GM19395 (cell line): Measurements from ENCODE around the gene ARHGAP26.

Experiments
- ATAC-seq: cut with Tn5 transposase; IDR thresholded peaks from one replicate; pipeline ENCODE4 v1.9.1; 2021; ENCODE audit warnings: mild to moderate bottlenecking, moderate library complexity; ENCODE audit not compliant: unreplicated experiment

ARHGAP26 gene

DNA sequence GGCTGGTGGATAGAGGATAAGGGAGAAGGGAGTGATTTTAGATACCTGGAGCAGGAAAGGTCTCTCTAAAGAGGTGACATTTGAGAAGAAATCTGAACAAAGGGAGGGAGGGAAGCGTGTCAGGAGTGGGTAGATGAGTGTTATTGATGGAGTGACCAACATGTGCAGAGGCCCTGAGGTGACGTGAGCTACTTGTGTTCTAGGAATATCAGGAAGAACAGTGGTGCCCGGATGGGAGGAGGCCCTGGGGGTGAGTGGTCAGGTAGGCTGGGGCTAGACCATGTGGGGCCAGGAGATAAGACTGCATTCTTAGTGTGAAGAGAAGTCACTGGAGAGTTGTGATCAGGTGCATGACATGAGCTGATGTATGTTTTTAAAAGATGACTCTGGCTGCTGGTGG is 256.2 kb downstream of the ARHGAP26 start:
- ATAC-seq = no peak

DNA sequence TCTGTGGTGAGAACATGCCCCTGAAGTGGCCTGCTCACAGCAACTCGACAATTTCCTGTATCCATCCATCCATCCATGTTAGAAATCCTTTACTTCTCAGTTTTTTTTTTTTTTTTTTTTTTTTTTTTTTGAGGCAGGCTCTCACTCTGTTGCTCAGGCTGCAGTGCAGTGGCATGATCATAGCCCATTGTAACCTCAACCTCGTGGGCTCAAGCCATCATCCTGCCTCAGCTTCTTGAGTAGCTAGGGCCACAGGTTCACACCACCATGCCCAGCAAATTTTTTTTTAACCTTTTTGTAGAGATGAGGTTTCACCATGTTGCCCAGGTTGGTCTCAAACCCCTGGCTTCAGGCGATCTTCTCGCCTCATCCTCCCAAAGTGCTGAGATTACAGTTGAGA is 259.1 kb downstream of the ARHGAP26 start:
- no peak for ATAC-seq

DNA sequence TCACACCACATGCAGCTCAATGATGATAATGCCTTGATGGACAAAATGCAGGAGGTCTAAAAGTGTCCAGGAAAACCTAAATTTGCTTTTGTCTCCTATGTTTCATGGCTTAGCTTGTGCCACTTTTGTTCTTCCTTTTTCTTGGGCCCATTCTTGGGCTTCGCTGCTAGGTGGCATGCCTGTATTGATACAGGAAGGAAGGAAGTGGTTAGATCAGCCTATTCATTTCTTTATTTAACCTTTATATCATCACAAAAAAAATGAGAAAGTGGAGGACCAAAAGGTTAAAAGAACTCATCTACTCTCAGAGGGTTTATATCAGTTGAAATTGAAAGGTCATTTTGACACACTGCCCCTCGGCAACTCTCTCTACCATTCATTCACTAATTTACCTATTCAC is 260.2 kb downstream of the ARHGAP26 start:
- ATAC-seq = no peak

DNA sequence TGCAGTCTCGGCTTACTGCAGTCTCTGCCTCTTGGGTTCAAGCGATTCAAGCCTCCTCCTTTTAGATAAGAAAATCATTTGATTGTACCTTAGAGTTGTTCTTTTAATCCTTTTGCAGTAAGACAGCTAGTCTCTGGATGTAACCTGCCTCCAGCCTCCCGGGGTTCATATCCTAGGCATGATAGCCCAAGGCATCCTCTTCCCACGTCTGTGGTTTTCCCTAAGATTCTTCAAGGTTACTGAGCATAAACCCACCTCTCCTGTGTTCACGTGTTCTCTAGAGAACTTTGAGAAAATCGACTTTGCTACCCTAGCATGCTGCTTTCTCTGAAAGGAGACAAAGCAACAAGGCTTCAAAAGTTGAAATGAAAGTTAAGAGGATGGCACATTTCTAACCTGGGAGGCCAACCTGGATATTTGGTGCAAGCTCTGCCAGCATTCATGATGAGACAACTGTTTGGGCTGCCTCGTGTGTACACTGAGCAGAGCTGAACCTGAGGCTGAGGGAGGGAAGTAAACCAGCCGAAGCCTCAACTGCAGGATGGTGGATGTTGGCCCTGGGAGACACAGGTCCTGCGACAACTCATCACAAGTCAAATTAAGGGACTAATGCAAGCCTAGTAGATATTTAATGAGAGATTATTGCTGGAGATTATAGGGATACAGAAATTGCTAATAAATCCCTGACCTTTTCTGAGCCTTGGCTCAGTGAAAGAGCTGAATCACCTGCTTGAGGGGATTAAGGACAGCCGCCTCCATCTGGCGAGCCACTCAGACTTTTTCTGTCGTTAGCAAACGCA is 261.8 kb downstream of the ARHGAP26 start:
- no peak for ATAC-seq

DNA sequence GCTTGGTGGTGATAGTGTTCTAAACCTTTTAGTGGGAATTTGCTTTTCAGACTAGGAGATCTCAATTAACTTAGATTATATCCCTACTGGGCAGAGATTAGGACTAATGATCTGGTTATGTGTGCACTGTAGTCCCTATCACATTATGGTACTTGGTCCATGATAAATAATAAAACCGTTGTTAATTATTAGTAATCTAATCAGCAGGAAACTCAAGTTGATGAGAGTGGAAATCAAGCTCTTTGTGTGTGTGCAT is 262.3 kb downstream of the ARHGAP26 start:
- ATAC-seq = no peak

DNA sequence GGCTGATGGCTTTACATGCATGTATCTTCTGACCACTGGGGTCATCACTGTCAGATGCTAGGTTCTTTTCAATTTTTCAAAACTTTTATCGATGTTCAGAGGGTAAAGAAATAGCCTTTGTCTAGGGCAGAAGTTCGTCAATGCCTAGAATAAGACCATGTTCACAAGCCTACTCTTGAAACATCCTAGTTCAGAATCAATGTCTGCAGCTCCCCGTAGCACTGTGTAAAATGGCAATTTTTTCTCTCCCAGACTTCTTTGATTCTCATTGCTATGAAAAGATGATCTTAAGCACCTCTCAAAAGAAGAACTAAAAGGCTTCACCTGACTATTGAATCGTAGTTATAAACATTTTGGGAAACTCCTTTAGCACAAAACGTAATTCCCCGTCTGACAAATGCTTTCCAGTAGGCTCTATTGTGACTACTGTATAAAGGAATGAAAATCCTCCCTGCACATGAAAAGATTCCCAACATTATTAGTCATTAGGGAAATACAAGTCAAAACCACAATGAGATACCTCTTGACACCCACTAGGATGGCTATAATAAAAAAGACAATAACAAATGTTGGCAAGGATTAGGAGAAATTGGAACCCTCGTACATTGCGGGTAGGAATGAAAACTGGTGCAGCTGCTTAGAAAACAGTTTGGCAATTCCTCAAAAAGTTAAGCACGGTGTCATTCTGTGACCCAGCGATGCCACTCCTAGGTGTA is 263.5 kb downstream of the ARHGAP26 start:
- ATAC-seq = no peak

DNA sequence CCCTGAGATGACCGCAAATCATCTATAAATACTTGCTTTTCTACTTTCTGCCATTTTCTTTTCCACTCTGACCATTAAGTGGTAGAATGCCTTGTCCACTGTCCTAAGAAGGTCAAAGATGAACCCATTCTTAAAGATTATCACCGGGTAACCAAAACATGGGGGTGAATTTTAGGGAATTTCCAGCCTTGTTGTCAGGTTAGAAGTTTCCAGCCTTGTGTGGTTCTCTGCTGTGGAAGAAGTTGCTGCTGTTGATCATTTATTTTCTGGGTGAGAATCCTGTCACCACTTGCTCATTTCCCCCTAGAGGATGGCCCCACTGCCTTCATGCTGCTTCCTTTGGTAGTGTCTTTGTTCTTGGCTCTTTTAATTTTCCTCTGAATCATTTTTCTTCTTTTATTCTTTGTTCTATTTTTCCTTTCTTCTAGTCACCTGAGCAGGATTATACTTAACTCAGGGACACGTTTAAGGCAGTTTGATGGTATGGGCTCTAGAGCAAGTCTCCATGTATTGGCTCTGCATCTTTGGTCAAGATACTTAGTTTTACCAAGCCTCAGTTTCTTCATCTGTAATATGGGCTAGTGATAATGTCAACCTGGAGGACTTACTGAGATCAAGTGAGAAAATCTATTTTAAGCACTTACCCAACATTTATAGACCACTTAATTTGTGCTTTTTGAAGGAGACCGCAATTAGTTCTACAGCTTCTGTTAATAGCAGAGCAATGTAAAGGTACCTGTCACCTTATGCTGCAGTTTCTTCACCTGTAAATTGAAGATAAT is 266.2 kb downstream of the ARHGAP26 start:
- ATAC-seq = no peak

DNA sequence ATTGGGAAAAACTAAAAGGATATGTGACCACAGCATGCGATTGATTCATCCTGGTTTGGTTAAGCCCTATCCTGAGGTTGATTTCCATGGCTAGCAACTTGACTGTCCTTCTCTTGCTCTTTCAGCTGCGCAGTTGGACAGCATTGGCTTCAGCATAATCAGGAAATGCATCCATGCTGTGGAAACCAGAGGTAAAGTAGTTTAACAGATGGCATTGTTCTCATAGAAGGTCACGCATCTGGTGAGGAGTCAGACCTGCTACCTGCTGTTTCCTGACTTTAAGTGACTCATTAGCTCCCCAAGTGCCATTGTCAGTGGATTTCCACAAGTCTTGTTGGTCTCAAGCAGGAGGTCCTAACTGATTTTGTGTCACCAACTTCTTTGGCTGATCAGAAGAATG is 266.9 kb downstream of the ARHGAP26 start:
- no peak for ATAC-seq

DNA sequence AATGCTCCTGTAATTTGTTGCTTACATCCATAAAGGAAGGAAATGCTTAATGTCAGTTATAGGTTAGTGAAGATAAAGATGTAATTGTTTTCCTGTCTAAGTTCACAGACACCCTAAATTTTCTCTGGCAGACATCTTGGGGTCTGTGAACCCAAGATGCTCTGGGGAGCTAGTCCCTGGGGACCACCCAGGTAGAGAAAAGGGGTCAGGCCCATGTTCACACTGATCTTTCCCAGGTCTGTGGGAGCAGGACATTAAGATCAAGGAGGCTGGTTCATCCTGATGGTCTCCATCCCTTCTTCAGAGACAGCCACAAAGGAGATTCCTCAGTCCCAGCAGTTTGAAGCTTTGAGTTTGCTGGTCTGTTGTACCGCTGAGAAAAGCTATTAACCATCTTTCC is 267.5 kb downstream of the ARHGAP26 start:
- no peak for ATAC-seq

DNA sequence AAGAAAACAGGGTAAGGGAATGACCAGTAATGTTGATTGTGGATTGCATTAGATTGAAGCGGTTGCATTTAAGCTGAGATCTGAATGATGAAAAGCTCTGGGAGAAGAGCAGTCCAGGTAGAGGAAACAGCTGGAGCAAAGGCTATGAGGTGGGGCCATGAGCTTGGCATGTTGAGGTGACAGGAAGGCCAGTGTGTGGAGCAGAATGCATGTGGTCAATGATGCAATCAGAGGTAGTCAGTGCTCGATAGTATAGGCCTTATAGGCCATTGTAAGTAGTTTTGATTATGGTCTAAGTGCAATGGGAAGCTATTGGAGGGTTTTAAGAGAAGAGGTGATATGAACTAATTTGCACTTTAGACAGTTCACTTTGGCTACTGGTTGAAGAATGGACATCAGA is 270.4 kb downstream of the ARHGAP26 start:
- ATAC-seq = no peak

DNA sequence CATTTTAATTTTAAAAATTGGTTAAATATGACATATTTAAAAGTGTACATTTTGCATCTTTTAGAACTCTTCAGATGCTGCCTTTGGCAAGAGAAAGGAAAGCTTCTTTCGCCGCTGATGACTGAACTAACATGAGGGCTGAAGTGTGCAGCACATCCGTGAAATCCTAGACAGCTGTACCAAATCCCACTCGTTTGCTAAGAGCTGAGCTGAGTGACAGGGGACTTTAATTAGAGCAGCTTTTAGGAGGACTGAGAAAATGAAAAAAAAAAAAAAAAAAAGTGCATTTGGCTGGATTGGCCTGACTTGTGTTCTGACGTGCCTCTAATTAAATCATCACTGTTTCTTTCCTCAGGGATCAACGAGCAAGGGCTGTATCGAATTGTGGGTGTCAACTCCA is 271.3 kb downstream of the ARHGAP26 start:
- ATAC-seq = no peak

DNA sequence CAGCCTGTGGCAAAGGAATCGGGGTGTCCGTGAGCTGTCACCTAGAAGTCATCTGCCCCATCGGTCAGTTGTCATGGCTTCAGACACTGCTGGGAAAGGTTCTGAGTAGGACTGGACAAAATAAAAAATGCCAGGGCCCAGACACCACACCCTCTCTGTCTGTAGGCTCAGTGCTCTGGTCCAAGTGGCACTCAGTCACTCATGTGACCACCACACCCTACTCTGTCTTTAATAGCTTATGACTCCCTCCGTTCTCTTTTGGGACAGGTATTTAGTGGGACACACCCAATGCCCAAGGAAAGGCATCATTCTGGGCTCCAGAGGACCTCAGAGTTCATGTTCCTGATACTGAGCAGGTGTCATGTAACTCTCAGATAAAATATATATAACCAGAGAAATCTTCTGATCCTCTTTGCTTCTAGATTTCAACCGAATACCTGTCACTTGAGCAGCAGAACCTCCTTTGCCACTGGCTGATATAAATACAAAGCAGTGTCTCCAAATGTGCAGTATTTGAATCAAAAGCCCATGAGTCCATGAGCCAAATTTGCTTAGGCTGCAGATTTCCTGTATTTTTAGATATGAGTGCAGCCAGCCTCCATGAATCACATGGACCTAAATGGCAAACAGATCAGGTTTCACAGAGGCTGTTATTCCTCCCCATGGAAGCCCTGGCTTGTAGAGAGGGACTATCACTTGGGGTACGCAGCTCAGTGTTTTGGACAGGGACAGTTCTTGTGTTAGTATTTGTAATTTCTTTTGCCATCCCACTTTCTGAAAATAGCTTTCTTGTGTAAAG is 272.0 kb downstream of the ARHGAP26 start:
- ATAC-seq = no peak

DNA sequence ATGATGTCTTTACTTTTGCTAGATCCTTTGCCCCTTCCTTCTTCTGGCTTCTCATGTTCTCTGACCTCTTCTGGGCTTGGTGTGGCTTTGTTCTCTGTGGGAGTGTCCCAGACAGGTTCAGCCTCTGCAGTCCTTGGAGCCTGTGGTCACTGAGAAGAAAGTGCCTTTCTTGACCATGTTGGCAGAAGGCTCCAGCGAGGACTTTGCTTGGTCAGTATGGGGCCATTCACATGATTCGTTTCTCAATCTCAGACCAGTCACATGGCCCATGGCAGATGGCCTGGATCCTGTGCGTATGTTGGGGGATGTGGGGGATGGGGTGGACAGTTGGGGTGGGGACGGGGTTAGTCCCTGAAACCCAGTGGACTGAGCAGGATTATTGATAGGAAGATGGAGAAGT is 274.1 kb downstream of the ARHGAP26 start:
- ATAC-seq = no peak

DNA sequence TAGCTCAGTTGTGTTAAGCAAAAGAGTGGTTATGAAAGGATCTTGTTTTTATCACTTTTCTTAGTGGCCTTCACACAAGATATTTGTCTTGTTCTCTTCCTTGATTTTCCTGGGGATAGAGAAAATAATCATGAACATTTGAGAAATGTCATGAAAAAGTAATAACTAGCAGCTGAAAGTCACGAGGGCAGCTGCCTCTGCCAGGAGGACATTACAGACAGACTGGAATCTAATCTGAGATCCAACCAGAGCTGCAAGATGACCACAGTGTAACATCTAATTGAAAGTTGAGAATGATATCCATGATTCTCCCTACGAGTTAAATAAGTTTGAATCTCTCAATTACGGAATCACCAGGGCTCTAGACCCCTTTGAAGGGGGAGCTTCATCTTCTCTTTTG is 274.9 kb downstream of the ARHGAP26 start:
- ATAC-seq = no peak

DNA sequence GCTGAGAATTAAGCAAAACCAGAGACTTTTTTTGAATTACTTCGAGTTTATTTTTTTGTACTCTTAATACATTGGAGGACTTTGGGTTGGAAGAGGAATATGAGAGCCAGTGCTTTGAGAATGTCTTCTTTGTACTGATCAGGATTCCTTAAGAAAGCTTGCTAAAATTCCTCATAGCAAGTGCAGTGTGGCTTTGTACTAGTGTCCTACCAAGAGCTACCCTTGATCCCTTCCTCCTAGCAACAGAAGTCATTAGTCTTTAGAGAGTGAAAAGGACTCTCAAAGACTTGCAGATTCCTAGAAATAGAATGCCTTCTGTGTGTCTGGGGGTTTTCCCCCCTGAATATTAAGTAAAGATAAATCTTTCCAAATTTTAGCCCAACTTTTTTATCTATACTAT is 276.1 kb downstream of the ARHGAP26 start:
- no peak for ATAC-seq

DNA sequence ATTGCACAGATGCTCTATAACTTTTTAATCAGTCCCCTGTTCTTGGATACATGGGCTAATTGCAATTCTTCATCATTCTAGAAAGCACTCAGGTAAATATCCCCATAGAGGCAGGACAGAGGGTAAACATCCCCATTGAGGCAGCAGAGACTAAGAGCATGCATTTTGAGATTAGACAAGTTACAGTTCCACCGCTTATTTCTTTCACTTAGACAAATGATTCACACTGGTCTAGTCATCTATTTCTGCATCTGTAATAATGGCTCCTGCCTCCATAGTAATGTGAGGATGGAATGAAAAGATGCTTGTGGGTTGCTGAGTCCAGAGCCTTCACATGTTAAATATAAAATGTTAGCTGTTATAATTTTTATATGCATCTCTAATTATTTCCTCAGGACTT is 276.9 kb downstream of the ARHGAP26 start:
- ATAC-seq = no peak

DNA sequence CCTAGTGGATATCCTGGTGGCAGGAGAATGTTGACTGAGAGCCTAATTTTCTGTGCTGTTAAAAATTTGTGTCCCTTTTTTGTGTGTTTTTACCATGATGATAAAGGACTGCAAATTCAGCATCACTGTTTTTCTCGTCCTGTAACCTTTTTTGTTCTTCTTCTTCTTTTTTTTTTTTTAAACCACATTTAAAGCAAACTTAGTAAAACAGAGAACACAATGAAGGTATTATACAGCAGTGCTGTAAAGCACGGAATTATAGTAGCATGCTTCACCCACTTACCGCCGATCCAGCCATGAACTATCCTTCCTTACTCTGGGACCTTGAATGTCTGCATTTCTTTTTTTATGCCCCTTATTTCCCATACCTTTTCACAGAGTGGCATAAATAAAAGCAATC is 280.0 kb downstream of the ARHGAP26 start:
- no peak for ATAC-seq

DNA sequence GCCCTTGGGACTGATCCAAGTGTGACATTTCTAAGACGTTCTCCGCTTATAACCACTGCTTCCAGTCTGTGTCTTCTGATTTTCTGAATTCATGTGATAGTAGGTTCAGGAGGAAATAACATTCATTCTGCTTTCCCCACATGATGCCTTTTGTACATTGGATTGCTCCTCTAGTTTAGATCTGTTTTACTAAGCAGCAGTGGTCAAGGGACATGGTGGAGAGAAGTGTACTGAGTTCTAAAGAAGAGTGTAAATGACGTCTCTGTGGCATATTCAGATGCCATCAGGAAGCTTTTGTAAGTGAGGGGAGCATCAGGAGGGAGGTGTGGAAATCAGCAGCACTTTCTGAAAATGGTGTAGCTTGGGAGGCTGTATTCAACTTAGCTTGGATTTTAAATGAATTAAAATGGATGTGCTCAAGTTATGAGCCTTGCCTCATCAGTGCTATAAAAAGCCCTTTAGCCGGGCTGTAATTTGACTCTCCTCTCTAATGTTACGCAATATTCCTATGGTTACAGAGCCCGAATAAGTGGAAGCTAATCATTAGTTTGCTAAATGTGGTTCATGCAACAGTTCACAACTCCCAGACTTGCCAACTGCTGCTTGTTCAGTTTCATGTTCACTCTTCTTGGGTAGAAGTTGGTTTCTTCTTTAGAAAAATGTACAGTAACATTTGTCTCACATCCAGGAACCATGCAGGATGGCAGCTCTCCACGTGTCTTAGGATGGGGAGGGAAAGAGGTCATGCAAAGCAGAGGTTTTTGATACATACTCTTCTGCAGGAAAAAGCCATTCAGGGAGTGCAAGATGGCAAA is 281.3 kb downstream of the ARHGAP26 start:
- no peak for ATAC-seq

DNA sequence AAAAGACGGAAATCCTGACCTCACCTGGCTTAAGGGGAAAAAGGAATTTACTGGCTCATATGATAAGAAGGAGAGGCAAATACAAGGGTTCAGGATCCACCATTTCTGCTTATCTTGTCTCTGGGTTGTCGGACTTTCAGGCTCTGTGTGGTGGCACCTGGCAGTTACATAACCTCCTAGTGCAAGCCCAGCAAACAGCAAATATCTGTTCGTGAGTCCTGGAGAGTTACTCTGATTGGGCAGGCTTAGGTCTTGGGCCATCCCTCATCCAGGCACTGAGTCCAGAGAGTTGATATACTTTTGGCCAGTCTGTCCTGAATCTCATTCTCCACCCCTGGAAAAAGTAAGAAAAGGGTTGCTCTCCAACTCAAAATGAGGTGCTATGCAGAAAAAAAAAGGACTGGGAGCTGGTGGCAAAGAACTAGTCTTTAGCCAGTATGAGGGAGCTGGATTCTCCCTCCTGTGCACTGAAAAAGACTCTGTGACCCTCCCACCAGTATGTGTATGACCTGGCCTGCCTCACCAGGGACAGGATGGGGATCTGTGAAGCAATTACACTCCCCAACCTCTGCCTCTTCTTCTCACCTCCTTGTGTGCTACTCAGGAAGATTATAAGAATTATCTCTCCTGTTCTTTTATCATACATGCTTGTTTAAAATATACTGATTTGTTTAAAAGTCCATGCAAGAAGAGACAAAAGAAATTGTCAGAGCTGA is 282.9 kb downstream of the ARHGAP26 start:
- ATAC-seq = no peak

DNA sequence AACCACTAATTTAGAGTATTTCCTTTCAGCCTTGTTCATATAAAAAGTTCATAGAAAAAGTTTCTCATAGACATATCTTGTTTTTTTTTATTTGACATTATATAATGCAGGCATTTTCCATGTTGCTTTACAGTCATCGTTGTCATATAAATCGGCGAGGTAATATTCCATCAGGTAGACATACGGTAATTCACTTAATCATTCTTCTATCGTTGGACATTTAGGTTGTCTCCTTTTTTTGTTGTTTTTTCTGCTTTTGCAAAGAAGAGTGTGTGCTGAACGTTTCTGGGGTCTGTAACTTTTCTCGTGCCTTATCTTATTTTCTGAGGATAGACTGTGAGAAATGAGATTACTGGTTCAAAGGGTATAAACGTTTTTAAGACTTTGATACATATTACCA is 283.6 kb downstream of the ARHGAP26 start:
- no peak for ATAC-seq
